ENCODE results near the gene LHX5. TPM values are rescaled to one million over a fixed set of nuclear protein-coding genes. Genes with fewer than 3 reads are reported as not detected.
A peak's percentile ranks its signal among the peaks of the same experiment; 100 is the strongest.

The LHX5 gene
- polyA plus RNA-seq, 3 donors, result not detected

DNA sequence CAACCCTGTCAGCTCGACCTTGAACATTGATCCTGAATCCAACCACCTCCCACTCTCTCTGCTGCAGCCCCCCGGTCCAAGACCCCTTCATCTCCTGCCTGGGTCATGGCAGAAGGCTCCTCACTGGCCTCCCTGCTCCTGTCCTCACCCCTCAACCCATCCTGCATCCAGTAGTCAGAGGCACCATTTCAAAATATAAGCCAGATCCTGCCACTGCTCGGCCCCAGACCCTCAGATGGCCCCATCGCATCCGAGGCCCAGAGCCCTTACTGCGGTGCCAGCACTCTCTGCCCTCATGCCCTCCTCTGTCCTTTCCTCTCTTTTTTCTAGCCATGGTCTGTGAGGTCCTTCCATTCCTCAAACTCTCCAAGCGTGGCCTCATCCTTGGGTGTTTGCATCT is 34.3 kb upstream of the LHX5 start:
- Mint-ChIP-seq H3K9me3 (peaks cover 0 to 3% (median 0%) of the 10 kb centered on the region in 7 donors), H3K27ac (no peak overlapping the region), H3K4me1 (no peaks in the 10 kb centered on the region), H3K27me3 (ENCODE audit: low read depth in 3 of 3) (peaks cover 21 to 33% (median 24%) of the 10 kb centered on the region in 3 donors), H3K36me3 (no peaks in the 10 kb centered on the region), H3K4me3 (no peak overlapping the region)
- Histone ChIP-seq H3K9me3 (replicated peaks in 1 of 2; ENCODE audit: control insufficient read depth in 1 of 2, insufficient read depth in 1 of 2, low read length in 2 of 2) (no peaks in the 10 kb centered on the region), H3K4me3 (replicated peaks in 1 of 3; ENCODE audit: low read depth in 2 of 3, low read length in 3 of 3) (no peak overlapping the region), H3K4me2 (replicated peaks; ENCODE audit: extremely low read depth, low read length, poor library complexity, severe bottlenecking) (no peak overlapping the region), H3K27ac (ENCODE audit: low read depth in 1 of 2, low read length in 2 of 2) (no peak overlapping the region), H3K36me3 (replicated peaks in 1 of 2; ENCODE audit: control insufficient read depth in 1 of 2, insufficient read depth in 2 of 2, low read length in 2 of 2) (no peaks in the 10 kb centered on the region), H3K27me3 (ENCODE audit: control insufficient read depth in 2 of 2, insufficient read depth in 2 of 2, low read length in 2 of 2) (peaks cover 7 to 9% of the 10 kb centered on the region in 2 donors), H3K79me2 (ENCODE audit: insufficient read depth, low read length) (no peaks in the 10 kb centered on the region), H4K20me1 (ENCODE audit: insufficient read depth, low read length) (no peaks in the 10 kb centered on the region), H3K9ac (ENCODE audit: insufficient read depth, low read length, poor library complexity, severe bottlenecking) (peak overlapping the region; percentile 4), H2AFZ (ENCODE audit: insufficient read depth, low read depth, low read length, poor library complexity, severe bottlenecking) (no peak overlapping the region), H3K4me1 (ENCODE audit: control insufficient read depth in 1 of 2, insufficient read depth in 2 of 2, low read length in 2 of 2) (no peaks in the 10 kb centered on the region)
- WGBS (ENCODE audit: insufficient coverage), result 76% methylated on average over 5 of the region's 7 CpGs
- TF ChIP-seq CTCF (IDR thresholded peaks at IDR 0.05), result no peak
- no peak for DNase-seq
- intact Hi-C loops (cut with micrococcal nuclease), result no loop called here

DNA sequence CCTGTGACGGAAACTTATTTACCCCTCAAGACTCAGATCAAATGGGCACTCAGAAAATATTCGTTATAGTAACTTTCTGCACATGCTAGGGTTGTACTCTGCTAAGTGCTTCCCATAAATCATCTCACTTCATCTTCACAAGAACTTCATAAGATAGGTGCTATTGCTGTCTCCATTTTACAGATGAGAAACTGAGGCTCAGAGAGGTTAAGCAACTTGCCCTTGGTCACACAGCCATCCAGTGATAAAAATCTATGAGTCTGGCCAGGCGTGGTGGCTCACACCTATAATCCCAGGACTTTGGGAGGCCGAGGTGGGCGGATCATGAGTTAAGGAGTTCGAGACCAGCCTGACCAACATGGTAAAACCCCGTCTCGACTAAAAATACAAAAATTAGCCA is 33.2 kb upstream of the LHX5 start:
- H3K27ac Mint-ChIP-seq, result no peak overlapping the region

More for the DNA sequence above, 33.2 kb upstream of the LHX5 start:
- Histone ChIP-seq H3K27ac (ENCODE audit: low read depth in 1 of 2, low read length in 2 of 2) (no peak overlapping the region), H3K27me3 (ENCODE audit: control insufficient read depth in 2 of 2, insufficient read depth in 2 of 2, low read length in 2 of 2) (peaks cover 12 to 14% of the 10 kb centered on the region in 2 donors), H3K4me1 (ENCODE audit: control insufficient read depth in 1 of 2, insufficient read depth in 2 of 2, low read length in 2 of 2) (no peaks in the 10 kb centered on the region), H3K9me3 (replicated peaks in 1 of 2; ENCODE audit: control insufficient read depth in 1 of 2, insufficient read depth in 1 of 2, low read length in 2 of 2) (no peaks in the 10 kb centered on the region), H3K4me2 (replicated peaks; ENCODE audit: extremely low read depth, low read length, poor library complexity, severe bottlenecking) (no peak overlapping the region), H4K20me1 (ENCODE audit: insufficient read depth, low read length) (no peaks in the 10 kb centered on the region), H3K36me3 (replicated peaks in 1 of 2; ENCODE audit: control insufficient read depth in 1 of 2, insufficient read depth in 2 of 2, low read length in 2 of 2) (no peaks in the 10 kb centered on the region), H3K79me2 (ENCODE audit: insufficient read depth, low read length) (no peaks in the 10 kb centered on the region), H3K4me3 (replicated peaks in 1 of 3; ENCODE audit: low read depth in 2 of 3, low read length in 3 of 3) (no peak overlapping the region), H3K9ac (ENCODE audit: insufficient read depth, low read length, poor library complexity, severe bottlenecking) (no peak overlapping the region), H2AFZ (ENCODE audit: insufficient read depth, low read depth, low read length, poor library complexity, severe bottlenecking) (no peak overlapping the region)
- intact Hi-C loops (cut with micrococcal nuclease), result no loop called here
- peaks cover 25 to 38% (median 28%) of the 10 kb centered on the region in 3 donors for H3K27me3 Mint-ChIP-seq (ENCODE audit: low read depth in 3 of 3)
- H3K36me3 Mint-ChIP-seq, result no peaks in the 10 kb centered on the region
- 97% methylated on average over 7 of the region's 8 CpGs for WGBS (ENCODE audit: insufficient coverage)
- H3K9me3 Mint-ChIP-seq, result peaks cover 0 to 3% (median 0%) of the 10 kb centered on the region in 7 donors
- no peak for DNase-seq
- no peaks in the 10 kb centered on the region for H3K4me1 Mint-ChIP-seq
- TF ChIP-seq CTCF (IDR thresholded peaks at IDR 0.05), result no peak
- H3K4me3 Mint-ChIP-seq, result no peak overlapping the region
